Measurements from ENCODE around the gene PIAS1.

The PIAS1 gene

GRCh38 chr15:68042855-68043222 is 11.3 kb upstream of the PIAS1 start:
- no peaks in the 10 kb centered on the region for H3K9me2 ChIP-seq (replicated peaks; ENCODE audit: insufficient read depth, low read length)
- no peaks in the 10 kb centered on the region for H3F3A ChIP-seq (ENCODE audit: insufficient read depth, low read length)
- H3K4me1 ChIP-seq (ENCODE audit: low read length) = no peaks in the 10 kb centered on the region
- no peak overlapping the region for H3K4me3 ChIP-seq (ENCODE audit: low read length)
- H3K36me3 ChIP-seq (replicated peaks; ENCODE audit: insufficient read depth, low read length) = no peaks in the 10 kb centered on the region
- no peaks in the 10 kb centered on the region for H3K9me3 ChIP-seq (replicated peaks; ENCODE audit: insufficient read depth, low read length)
- no peaks in the 10 kb centered on the region for H3K27me3 ChIP-seq (replicated peaks; ENCODE audit: insufficient read depth, low read length)
- no peaks in the 10 kb centered on the region for H3K79me2 ChIP-seq (ENCODE audit: low read length)
- no peak for TF ChIP-seq EZH2phosphoT487 (IDR thresholded peaks at IDR 0.05; ENCODE audit: low read length)
- TF ChIP-seq EZH2 (optimal IDR thresholded peaks at IDR 0.05; ENCODE audit: low read depth, low read length) = no peak
- TF ChIP-seq, protein P1, sequence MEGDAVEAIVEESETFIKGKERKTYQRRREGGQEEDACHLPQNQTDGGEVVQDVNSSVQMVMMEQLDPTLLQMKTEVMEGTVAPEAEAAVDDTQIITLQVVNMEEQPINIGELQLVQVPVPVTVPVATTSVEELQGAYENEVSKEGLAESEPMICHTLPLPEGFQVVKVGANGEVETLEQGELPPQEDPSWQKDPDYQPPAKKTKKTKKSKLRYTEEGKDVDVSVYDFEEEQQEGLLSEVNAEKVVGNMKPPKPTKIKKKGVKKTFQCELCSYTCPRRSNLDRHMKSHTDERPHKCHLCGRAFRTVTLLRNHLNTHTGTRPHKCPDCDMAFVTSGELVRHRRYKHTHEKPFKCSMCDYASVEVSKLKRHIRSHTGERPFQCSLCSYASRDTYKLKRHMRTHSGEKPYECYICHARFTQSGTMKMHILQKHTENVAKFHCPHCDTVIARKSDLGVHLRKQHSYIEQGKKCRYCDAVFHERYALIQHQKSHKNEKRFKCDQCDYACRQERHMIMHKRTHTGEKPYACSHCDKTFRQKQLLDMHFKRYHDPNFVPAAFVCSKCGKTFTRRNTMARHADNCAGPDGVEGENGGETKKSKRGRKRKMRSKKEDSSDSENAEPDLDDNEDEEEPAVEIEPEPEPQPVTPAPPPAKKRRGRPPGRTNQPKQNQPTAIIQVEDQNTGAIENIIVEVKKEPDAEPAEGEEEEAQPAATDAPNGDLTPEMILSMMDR (IDR thresholded peaks at IDR 0.05; ENCODE audit: low read length) = no peak
- H2AFZ ChIP-seq (ENCODE audit: low read length) = no peak overlapping the region
- no peak overlapping the region for H3K27ac ChIP-seq (ENCODE audit: low read length)
- no peak for DNase-seq
- no peak overlapping the region for H3K9ac ChIP-seq (ENCODE audit: low read length)
- H3K4me2 ChIP-seq (ENCODE audit: low read depth, low read length) = 0 out of 2 replicates have a peak overlapping the region, but pooled peaks have one; percentile 2
- no peaks in the 10 kb centered on the region for H4K20me1 ChIP-seq (ENCODE audit: insufficient read depth, low read length)

DNA sequence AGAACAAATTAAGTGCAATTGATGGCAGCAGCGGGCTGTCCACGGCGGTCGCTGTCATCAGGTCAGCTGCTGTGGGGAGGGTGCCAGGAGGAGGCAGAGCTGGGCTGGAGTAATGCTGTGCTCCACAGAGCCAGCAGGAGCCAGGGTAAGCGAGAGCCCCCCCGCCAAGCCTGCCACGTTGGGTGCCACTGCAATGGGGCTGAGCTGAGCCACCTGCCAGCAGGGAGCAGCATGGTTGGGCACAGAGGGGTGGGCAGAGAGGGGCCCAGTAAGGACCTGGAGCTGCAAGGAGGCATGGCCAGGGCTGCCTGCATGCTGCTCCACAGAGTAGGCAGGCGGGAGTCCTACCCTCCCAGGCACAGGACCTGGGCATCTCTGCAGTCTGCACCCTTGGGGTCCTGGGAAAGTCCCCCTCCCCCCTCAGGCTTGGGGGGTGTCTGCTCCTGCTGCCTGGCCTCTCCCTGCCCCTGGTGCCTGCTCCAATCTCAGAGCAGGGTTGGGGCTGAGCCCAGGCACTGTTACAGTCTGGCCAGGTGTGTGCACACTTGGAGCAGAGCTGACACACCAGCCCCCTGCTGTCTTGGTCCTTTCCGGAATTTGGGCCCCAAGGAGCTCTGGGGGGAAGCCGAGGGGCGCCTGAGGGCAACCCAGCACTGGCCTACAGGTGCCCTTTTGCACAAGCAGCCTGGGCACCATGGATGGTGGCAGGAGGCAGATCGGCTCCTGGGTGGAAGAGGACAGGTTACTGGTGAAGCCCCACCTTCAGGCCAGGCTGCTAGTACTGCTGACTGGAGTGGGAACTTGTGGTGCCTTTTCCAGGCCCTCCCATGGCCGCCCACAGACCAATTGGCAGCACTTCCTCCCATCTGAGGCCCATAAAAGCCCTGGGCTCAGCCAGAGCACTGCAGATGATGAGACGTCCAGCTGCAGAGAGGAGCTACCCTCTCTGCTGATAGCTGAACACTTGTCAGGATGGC is 8.5 kb upstream of the PIAS1 start:
- no peaks in the 10 kb centered on the region for H3K79me2 ChIP-seq (ENCODE audit: low read length)
- no peak overlapping the region for H3K4me2 ChIP-seq (ENCODE audit: low read depth, low read length)
- H3K4me1 ChIP-seq (ENCODE audit: low read length) = 0 out of 2 replicates have a peak, but pooled peaks cover 1% of the 10 kb centered on the region
- no peak overlapping the region for H3K4me3 ChIP-seq (ENCODE audit: low read length)
- no peaks in the 10 kb centered on the region for H3K9me3 ChIP-seq (replicated peaks; ENCODE audit: insufficient read depth, low read length)
- no peak overlapping the region for H2AFZ ChIP-seq (ENCODE audit: low read length)
- no peaks in the 10 kb centered on the region for H4K20me1 ChIP-seq (ENCODE audit: insufficient read depth, low read length)
- no peak for TF ChIP-seq EZH2 (optimal IDR thresholded peaks at IDR 0.05; ENCODE audit: low read depth, low read length)
- TF ChIP-seq, protein P1 (IDR thresholded peaks at IDR 0.05; ENCODE audit: low read length) = no peak
- TF ChIP-seq EZH2phosphoT487 (IDR thresholded peaks at IDR 0.05; ENCODE audit: low read length) = no peak
- H3K9me2 ChIP-seq (replicated peaks; ENCODE audit: insufficient read depth, low read length) = no peaks in the 10 kb centered on the region
- no peak overlapping the region for H3K27ac ChIP-seq (ENCODE audit: low read length)
- H3K9ac ChIP-seq (ENCODE audit: low read length) = no peak overlapping the region
- no peak for DNase-seq
- H3K36me3 ChIP-seq (replicated peaks; ENCODE audit: insufficient read depth, low read length) = no peaks in the 10 kb centered on the region
- H3K27me3 ChIP-seq (replicated peaks; ENCODE audit: insufficient read depth, low read length) = no peaks in the 10 kb centered on the region
- H3F3A ChIP-seq (ENCODE audit: insufficient read depth, low read length) = no peaks in the 10 kb centered on the region

DNA sequence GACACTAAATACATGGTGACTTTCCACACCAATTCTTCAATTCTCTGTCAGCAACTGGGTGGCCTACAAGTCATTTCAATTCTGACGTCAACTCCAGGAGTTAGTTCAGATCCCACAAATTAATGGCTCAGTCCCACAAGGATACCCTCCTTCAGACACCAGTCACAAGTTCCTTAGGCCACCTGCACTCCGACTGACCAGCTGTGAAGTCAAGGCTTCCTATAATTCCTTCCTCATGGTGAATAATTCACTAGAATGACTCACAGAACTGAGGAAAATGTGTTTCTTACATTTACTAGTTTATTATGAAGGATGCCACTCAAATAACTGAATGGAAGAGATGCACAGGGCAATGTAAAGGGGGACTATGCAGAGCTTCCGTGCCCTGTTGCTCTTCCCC is 6.3 kb upstream of the PIAS1 start:
- no peaks in the 10 kb centered on the region for H3K79me2 ChIP-seq (ENCODE audit: low read length)
- no peak overlapping the region for H3K4me2 ChIP-seq (ENCODE audit: low read depth, low read length)
- peaks cover 3% of the 10 kb centered on the region for H3F3A ChIP-seq (ENCODE audit: insufficient read depth, low read length)
- TF ChIP-seq, protein P1 (IDR thresholded peaks at IDR 0.05; ENCODE audit: low read length) = no peak
- TF ChIP-seq EZH2 (optimal IDR thresholded peaks at IDR 0.05; ENCODE audit: low read depth, low read length) (no peak), EZH2phosphoT487 (IDR thresholded peaks at IDR 0.05; ENCODE audit: low read length) (no peak)
- no peak overlapping the region for H3K4me3 ChIP-seq (ENCODE audit: low read length)
- no peak overlapping the region for H2AFZ ChIP-seq (ENCODE audit: low read length)
- H3K36me3 ChIP-seq (replicated peaks; ENCODE audit: insufficient read depth, low read length) = no peaks in the 10 kb centered on the region
- peaks cover 6% of the 10 kb centered on the region for H3K4me1 ChIP-seq (ENCODE audit: low read length)
- H3K27ac ChIP-seq (ENCODE audit: low read length) = no peak overlapping the region
- DNase-seq = no peak
- H3K27me3 ChIP-seq (replicated peaks; ENCODE audit: insufficient read depth, low read length) = no peaks in the 10 kb centered on the region
- H3K9ac ChIP-seq (ENCODE audit: low read length) = no peak overlapping the region
- H3K9me3 ChIP-seq (replicated peaks; ENCODE audit: insufficient read depth, low read length) = no peaks in the 10 kb centered on the region
- no peaks in the 10 kb centered on the region for H4K20me1 ChIP-seq (ENCODE audit: insufficient read depth, low read length)
- H3K9me2 ChIP-seq (replicated peaks; ENCODE audit: insufficient read depth, low read length) = no peaks in the 10 kb centered on the region
